ENCODE measurements around the gene PRLR.

The PRLR gene

DNA sequence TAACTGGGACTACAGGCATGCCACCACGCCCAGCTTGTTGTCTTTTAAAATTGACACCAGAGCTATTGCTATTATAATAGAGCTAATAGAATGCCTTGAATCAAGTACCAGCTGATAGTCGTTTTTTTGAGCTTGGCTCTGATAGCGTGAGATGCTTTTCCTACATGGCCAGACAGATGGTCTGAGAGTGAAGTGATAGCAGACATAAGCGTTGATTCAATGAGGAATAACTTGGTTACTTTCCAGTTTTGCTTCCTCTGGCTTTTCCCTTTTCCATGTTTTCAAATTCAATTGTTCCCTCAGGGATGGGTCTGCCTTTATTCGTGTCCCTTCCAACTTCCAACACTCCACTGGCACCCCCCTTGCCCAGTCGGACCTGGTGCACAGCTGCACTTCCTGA, 197.9 kb downstream of the PRLR start:
- DNase-seq (ENCODE audit: low spot score) = no peak

DNA sequence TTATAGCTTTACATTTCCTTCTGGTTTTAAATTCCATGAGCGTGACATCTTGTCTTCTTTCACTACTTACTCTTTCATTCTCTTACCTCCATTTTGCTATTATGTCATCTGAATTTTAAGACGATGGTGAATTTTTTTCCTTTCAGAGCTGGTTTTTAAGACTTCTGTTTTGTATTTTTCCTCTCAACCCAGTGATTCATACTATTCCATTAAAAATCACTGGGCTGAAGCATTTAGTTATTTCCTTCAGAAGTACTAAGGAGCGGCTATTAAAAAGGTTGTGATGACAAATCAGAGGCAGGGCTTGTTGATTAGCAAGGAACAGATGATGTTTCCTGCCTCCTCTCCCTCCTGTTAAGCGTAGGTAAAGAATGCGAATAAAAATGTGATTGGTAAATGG, 199.0 kb downstream of the PRLR start:
- no peak for DNase-seq (ENCODE audit: low spot score)

DNA sequence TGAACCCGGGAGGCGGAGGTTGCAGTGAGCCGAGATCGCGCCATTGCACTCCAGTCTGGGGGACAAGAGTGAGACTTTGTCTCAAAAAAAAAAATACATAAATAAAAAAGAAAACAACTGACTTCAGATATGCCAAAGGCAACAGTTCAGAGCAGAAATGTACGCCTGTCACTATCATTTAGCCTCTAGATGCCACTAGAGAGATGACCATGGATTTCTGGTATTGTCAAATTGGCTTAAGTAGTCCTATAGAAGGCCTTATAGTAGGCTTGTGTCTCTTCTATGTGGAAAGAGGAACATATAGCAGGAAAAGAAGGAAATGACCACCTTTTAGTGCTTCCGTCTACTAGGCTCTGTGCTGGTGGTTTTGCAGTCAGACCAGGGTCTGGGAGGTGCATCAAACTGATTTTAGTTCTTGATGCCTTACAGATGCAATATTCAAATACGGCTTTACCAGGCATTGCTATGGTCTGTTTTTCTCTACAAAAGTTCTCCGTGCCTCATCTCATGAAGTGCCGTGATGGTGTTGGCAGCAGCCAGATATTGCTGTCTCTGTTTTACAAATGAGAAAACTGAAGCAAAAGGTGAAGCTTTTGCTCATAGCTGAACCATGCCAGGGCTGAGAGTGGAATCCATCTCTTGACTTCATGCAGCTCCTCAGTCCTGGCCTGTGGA, 199.7 kb downstream of the PRLR start:
- no peak for DNase-seq (ENCODE audit: low spot score)

DNA sequence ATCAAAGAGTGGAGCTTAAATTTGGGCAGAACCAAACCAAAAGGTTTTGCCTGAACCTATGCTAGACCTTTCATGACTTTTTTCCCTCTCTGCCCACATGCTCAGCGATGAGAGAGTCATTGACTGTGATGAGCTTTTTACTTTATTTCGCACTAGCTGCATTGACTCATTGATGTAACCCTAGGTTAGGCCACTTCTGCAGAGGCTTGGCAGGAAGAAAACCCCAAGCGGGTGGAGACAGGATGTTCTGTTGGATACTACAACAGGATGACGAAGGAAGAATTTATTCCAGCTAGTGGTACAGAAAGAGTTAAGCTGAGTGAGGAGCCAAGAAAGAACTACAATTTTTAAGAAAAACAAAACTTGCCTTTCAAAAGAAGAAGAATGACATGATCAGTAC, 201.0 kb downstream of the PRLR start:
- DNase-seq (ENCODE audit: low spot score) = no peak

DNA sequence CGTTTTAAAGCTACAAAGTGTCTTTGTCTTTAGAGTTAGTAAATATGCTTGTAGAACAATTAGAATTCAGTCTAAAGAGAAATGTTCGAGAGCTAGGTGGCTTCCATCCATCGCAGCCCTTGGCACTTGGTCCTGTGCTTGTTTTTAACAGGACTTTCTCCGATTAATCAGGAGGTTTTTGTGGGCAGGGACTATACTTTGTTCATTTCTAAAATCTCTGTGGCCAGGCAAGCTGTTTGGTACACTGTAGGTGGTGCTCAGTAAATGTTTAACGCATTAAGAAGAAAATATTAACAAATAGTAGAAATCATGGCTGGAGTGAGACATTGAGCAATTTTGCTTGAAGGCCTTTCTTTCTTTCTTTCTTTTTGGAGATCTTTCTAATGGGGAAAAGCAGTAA, 203.3 kb downstream of the PRLR start:
- DNase-seq (ENCODE audit: low spot score) = no peak

DNA sequence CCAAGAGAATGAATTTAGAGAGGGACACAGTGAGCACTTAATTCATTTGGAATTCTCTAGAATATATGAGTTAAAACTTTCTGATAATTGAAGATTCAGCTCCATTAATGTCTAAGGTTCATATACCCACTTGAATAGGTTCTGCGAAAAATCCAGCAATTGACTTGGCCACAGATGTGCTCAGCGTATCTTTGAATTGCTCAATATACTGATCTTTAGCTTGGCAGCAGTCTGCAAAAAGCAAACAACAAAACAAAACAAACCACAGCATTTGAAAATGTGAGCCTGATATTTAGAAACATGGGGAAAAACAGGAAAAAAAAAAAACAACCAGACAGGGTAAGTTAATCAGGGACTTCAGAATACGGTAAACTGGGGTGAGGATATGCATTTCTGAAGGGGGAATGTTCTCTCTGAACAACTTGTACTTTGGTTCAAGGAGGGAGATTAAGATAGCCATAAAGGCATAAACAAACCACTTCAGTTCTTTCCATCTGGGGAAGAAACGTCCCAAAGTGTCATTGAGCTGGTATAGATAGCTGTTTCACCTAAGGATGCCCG, 203.9 kb downstream of the PRLR start:
- no peak for DNase-seq (ENCODE audit: low spot score)

DNA sequence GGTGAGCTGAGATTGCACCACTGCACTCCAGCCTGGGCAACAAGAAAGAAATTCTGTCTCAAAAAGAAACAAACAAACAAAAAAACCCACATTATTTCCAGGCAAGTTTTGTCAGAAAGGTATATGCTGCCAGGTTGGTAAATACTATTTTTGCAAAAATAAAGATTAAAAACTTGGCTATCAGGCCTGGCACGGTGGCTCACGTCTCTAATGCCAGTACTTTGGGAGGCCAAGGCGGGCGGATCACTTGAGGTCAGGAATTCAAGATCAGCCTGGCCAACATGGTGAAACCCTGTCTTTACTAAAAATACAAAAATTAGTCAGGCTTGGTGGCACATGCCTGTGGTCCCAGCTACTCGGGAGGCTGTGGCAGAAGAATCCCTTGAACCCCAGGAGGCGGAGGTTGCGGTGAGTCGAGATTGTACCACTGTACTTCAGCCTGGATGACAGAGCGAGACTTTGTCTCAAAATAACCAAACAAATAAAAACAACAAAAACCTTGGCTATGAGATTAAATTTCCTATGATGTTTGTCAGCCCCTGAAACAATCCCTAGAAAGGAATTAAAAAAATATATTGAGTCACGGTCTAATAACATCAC, 205.3 kb downstream of the PRLR start:
- DNase-seq (ENCODE audit: low spot score) = no peak

DNA sequence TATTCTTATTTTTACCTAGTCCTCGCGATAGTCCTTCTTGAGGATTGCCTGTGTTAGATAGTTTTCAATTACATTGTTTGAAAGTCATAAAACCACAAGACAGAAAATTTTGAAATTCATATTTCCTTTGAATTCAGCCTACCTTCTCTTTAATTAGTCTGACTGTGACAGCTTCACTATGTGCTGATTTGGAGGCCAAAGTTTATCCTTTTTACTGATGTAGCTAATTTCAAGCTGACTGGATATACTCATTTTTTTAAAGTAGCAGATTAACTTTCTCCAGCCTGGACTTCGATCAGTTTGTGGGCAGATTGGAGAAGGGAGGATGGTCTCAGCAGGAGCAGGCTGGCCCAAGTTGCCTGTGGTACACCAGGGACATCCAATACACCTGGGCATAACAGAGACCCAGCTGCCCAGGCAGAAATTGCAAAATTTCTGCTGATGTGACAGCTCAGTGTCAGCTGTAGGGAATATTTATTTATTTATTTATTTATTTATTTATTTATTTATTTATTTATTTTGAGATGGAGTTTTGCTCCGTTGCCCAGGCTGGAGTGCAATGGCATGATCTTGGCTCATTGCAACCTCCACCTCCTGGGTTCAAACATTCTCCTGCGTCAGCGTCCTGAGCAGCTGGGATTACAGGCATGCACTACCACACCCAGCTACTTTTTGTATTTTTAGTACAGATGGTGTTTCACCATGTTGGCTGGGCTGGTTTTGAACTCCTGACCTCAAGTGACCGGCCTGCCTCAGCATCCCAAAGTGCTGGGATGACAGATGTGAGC, 206.7 kb downstream of the PRLR start:
- DNase-seq (ENCODE audit: low spot score) = no peak

DNA sequence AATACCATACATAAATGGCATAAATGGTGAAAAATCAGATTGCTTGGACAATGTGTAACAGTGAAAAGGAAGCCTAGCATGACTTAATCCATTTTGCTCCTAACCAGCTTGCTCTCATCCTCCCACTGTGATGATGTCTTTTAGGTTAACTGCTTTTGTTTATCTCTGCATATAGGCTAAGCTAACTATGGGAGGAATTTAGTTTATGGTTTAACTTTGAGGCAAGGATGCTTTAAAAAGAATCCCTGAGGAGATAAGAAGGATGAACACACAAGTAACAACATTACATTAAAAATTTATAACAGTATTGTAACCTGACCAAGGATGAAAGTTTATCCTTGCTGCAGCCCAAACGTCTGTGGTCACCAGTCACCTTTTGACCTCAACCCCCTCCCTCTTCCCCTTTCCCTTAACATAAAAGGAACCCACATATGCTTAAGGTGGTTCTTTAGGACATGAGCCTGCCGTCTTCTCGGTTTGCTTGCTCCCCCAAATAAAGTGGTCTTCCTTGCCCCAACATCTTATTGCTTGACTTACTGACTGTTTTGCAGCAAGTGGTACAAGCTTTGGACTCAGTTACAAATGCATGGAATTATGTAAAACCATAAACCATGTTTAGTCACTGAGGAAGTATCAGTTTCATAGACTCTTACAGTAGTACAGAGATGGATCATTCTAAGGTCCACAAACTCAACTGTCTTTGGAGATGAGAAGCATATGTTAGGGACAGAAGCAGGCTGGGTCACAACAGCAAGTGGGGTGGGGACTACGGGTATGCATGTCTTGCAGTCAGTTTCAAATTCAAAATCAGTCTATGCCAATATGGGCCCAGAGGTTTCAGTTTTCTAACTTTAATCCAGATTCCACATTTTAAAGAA, 213.9 kb downstream of the PRLR start:
- DNase-seq (ENCODE audit: low spot score) = no peak

DNA sequence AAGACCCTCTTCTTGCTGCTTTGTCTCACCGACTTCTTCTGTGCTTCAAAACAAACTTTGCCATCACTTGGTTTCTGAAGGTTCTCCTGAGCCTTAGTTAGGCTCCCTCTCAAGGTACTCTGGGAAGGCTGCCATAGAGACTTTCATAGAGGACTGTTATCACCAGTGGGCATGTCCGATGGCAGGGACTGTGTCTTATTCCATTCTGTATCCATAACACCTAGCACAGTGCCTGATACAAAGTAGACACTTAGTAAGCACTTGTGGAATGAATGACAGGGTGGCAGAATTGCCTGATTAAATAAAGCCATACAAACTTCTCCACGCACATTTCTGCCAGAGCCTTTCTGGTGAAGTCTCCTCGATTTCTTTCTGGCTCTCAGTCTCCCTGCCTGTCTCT, 215.2 kb downstream of the PRLR start:
- DNase-seq (ENCODE audit: low spot score) = no peak

DNA sequence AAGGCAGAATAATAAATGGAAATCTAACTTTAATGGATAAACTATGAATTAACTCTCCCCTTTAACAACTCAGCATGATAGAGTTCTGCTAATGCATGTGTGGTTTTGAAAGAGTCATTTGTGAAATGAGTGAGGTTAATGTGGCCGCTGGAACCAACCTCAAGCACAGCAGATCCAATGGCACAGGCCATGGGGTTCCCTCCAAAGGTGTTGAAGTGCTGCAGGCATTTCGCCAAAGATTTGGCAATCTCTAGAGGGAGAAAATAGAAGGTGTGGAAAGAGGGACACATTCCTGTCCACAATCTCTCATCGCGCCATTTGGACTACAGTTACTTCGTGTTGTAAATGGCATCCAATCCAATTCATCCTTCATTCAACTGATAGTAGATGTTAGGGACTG, 217.5 kb downstream of the PRLR start:
- no peak for DNase-seq (ENCODE audit: low spot score)

DNA sequence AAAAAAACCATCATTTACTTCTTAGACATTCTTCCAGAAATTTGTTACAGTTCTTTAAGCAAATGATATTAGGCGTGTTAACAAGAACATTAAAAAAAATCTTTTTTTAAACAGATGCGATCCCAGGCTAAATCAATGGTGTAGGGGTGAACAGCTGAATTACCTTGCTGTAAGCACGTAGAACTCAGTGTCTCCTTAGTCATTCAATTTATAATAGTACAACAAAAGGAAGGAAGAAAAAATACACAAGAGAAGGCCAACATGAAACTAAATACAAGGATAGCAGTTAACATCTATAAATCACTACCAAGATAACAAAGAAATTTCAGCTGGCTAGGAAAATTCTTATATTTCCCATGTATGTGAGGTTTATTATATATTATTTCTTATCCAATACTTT, 217.9 kb downstream of the PRLR start:
- DNase-seq (ENCODE audit: low spot score) = no peak

DNA sequence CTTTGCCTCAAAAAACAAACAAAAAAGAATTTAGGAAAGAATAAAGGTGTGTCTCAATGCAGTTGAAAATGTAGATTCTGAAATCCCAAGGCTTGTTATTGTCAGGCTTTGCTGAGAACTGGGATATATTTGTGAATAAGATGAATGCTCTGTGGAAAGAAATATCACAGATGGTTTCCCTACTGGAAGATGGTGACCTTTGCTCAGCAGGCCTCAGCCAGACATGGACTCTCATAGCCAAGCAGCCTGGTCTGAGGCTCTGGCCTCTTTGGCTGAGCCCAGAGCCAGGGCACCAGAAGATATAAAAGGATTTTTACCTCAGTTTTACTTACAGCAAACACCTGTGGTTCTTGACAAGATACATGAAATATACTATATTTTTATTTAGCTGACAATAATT, 219.6 kb downstream of the PRLR start:
- no peak for DNase-seq (ENCODE audit: low spot score)

DNA sequence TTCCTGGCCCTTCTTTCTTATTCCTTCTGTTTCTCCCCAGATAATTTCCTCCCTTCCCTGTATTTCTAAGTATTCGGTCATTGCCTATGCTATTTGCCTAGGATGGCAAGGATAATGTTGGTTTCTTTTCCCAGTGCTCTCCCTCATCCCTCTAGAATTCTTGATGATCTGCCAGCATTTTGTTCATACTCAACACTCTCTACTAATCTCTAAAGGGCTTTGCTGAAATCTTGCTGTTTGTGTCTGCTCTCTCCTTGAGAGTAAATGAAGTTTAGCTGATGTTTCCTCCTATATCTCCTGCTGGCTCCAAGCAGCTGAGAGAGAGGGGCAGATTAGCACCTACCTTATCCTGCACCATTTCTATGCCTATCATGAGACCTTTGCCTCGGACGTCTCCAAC, 220.6 kb downstream of the PRLR start:
- no peak for DNase-seq (ENCODE audit: low spot score)

DNA sequence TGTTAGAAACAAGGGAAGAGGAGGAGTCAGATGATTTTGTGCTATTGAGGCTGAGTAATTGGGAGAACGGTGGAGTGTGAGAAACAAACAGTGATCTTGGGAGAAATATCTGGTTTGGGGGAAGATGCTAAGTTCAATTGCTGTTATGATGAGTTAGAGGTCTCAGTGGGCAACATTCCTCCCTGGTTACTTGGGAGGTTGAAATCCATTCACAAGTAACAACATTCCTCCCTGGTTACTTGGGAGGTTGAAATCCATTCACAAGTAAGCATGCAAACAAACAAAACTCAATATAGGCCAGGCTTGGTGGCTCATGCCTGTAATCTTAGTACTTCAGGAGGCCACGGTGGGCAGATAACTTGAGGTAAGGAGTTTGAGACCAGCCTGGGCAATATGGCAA, 221.3 kb downstream of the PRLR start:
- DNase-seq (ENCODE audit: low spot score) = no peak

DNA sequence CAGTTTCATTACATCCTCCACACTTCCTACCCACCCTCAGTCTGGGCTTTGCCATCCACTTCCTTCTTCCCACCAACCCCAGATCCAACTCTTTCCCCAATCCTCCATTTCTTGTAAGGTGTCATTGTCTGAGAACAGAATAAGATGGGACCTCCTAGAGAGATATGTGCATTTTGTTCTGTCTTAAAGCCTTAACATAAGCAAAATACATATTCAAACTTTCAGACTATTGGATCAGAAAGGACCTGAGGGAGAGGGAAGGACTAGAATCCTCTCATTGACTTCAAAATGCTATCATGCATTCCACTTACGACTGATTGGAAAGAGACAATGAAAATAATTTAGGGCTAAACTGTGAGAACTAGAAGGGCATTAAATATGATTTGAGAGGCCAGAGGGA, 225.5 kb downstream of the PRLR start:
- no peak for DNase-seq (ENCODE audit: low spot score)

DNA sequence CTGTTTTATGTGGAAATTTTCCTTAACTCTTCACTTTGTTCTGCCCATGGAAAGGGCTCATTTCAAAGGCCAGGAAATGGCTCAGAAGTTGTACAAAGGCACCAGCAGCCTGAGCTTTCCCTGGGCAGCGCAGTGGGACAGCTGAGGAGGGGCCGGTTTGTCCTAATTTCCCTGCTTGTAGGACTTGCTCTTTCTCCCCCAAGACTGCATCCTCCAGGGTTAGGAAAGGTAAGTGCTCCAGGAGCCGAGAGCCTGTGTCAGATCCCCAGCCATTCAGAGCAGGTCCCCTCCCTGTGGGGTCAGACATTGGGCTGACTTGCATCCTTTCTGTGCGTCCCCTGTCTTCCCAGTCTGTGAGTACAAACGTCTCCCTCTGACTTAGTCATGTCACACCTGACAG, 226.1 kb downstream of the PRLR start:
- DNase-seq (ENCODE audit: low spot score) = no peak

DNA sequence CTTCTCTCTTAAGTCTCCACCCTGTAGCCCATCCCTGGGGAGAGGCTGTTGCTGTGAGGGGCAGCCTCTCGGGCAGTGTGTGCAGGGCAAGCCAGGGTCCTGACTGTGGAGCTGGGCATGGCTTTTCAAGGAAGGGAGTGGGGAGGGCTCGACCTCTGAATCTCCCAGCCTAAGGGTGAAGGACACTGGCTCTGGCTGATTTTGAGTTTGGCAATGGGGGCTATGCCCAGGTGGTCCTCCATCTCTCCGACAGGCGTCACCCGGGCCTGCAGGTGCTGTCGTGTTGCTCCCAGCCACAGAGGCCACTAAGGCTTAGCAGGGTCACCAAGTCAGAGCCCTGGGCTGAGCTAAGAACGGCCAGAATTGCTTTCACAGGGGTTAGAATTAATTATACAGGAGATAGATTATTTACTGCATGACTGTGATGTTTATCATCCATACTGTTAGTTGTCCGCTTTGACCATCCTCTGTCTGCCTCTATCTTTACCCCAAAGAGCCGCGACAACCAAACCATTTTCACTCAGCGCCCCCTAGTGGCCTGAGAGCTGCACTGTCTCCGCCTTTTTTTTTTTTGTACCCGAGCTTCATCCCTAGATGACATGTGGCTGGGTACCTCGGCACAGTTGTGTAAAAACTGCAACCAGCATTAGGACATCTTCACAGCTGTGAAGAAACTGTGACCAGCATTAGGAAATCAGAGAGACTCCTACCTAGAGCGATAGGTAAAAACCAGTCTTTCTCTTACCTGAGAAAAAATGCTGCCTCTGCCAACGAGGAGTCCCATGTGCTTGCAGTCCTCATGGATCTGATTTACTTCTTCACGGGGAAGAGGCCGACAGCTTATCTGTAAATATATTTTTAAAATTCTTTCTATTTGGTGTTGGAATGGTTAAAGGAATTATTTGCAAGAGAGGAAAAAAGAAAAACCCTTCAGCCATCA, 227.0 kb downstream of the PRLR start:
- peak; percentile 75 for DNase-seq (ENCODE audit: low spot score)

DNA sequence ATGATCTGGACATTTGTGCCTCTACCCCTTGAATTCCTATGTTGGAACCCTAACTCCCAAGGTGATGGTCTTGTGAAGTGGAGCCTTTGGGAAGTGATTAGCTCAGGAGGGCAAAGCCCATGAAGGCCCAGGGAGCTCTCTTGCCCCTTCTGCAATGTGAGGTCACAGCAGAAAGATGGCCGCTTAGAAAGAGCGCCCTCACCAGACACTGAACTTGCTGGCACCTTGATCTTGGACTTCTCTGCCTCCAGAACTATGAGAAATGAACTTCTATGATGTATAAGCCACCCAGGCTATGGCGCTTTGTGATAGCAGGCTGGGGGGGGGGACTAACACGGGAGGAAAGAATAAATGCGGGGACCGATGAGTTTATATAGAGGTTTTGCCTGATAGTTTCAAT, 227.8 kb downstream of the PRLR start:
- no peak for DNase-seq (ENCODE audit: low spot score)

DNA sequence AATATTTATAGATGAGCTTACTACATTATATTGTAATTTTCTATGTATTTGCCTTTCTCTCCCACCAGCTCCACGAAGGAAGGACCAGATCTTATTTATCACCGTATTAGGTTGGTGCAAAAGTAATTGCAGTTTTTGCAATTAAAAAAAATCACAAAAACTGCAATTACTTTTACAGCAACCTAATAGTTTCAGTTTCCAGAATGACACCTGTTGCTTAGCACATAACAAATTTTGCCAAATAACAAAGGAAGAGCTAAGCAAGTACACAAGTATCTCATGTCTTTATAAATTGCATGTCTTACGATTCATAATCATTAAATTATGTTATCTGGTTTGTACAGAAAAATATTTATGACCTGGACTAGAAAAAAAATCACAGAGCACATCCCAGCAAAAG, 228.4 kb downstream of the PRLR start:
- no peak for DNase-seq (ENCODE audit: low spot score)

Data from AG08396 (cell line).